CD4-positive, alpha-beta T cell (primary cell): Measurements from ENCODE around the gene AKAP17A. TPM values are rescaled to one million over a fixed set of nuclear protein-coding genes. Genes with fewer than 3 reads are reported as not detected.

Experiments
- ATAC-seq: fragments of 200-7000 bp; cut with Tn5 transposase; one replicate; pipeline ENCODE4 v1.10.0; 2022; ENCODE audit warnings: mild to moderate bottlenecking; ENCODE audit not compliant: poor library complexity
- CTCF ChIA-PET: fragments of 350-600 bp; sonication (Branson Sonifier 250); formaldehyde crosslinking; loops from one replicate; lab custom pipeline; 2021; ENCODE audit warnings: antibody characterized with exemption, inconsistent platforms; lab: Charles Lee
- POLR2A ChIA-PET: fragments of 350-600 bp; sonication (Branson Sonifier 250); formaldehyde crosslinking; loops from one replicate; lab custom pipeline; 2021; ENCODE audit warnings: antibody characterized with exemption, inconsistent platforms; lab: Charles Lee
- DNase-seq, 14 experiments: peaks; one replicate each; pipeline ENCODE4 v3.0.0-alpha.2; 2013 to 2020; ENCODE audit warnings: mixed read lengths in 2 of 14
- H3K27ac ChIP-seq, 2 donors: one replicate each; pipeline versions ENCODE4 v1.5.1 to v1.7.0; 2013; ENCODE audit warnings: low read length in 2 of 2, low read depth in 1 of 2, mild to moderate bottlenecking in 1 of 2
- H3K27me3 ChIP-seq, 2 experiments: 1 replicate in 1 of 2; 2 replicates in 1 of 2; pipeline versions ENCODE4 v1.6.1 to v1.7.0; 2013; ENCODE audit warnings: low read length in 2 of 2, control low read depth in 1 of 2, mild to moderate bottlenecking in 1 of 2, moderate library complexity in 1 of 2; ENCODE audit not compliant: insufficient read depth in 2 of 2, control insufficient read depth in 1 of 2
- H3K36me3 ChIP-seq: one replicate; pipeline ENCODE4 v1.6.1; 2013; ENCODE audit warnings: low read length, control low read depth; ENCODE audit not compliant: insufficient read depth
- H3K4me1 ChIP-seq: one replicate; pipeline ENCODE4 v1.6.1; 2013; ENCODE audit warnings: low read length, control low read depth; ENCODE audit not compliant: insufficient read depth
- H3K4me3 ChIP-seq: one replicate; pipeline ENCODE4 v1.5.1; 2013; ENCODE audit warnings: mild to moderate bottlenecking, low read length, moderate library complexity
- H3K9me3 ChIP-seq, 2 experiments: 1 replicate in 1 of 2; 2 replicates in 1 of 2; pipeline versions ENCODE4 v1.6.1 to v1.7.0; 2013; ENCODE audit warnings: low read length in 2 of 2, mild to moderate bottlenecking in 2 of 2, control low read depth in 1 of 2, moderate library complexity in 1 of 2; ENCODE audit not compliant: control insufficient read depth in 1 of 2, insufficient read depth in 1 of 2
- H3K27ac Mint-ChIP-seq: one replicate; pipeline ENCODE4 v1.8.0; 2020; ENCODE audit warnings: mixed read lengths
- H3K27me3 Mint-ChIP-seq: one replicate; pipeline ENCODE4 v1.8.0; 2021; ENCODE audit warnings: mixed read lengths
- H3K36me3 Mint-ChIP-seq: one replicate; pipeline ENCODE4 v1.8.0; 2021; ENCODE audit warnings: low read depth, mixed read lengths
- H3K4me1 Mint-ChIP-seq: one replicate; pipeline ENCODE4 v1.8.0; 2021; ENCODE audit warnings: low read depth, mixed read lengths
- H3K4me3 Mint-ChIP-seq: one replicate; pipeline ENCODE4 v1.8.0; 2020; ENCODE audit warnings: mild to moderate bottlenecking, mixed read lengths
- H3K9me3 Mint-ChIP-seq: one replicate; pipeline ENCODE4 v1.8.0; 2020; ENCODE audit warnings: mixed read lengths
- intact Hi-C, 2 experiments: fragments of 100-400 bp; cut with DNase I in 1 of 2; cut with micrococcal nuclease in 1 of 2; formaldehyde crosslinking; loops; one replicate each; pipeline versions ENCODE4 v1.15.1 to v1.9.0; 2023 to 2025; cut with DNase I, micrococcal nuclease
- total RNA-seq, 174 experiments: library from RNA in 2 of 174; stranded (reverse) in 2 of 174; gene quantifications; one replicate each; pipeline ENCODE4 v1.2.3 and lab custom pipeline; 2021 to 2026
- TF ChIP-seq, protein P1 (sequence below): fragments of 200-600 bp; IDR thresholded peaks from one replicate; pipeline ENCODE4 v1.8.0; 2022; ENCODE audit warnings: antibody characterized with exemption, mild to moderate bottlenecking

AKAP17A gene
- total RNA-seq, 2 experiments from 2014 or later = 143 to 149 TPM

DNA sequence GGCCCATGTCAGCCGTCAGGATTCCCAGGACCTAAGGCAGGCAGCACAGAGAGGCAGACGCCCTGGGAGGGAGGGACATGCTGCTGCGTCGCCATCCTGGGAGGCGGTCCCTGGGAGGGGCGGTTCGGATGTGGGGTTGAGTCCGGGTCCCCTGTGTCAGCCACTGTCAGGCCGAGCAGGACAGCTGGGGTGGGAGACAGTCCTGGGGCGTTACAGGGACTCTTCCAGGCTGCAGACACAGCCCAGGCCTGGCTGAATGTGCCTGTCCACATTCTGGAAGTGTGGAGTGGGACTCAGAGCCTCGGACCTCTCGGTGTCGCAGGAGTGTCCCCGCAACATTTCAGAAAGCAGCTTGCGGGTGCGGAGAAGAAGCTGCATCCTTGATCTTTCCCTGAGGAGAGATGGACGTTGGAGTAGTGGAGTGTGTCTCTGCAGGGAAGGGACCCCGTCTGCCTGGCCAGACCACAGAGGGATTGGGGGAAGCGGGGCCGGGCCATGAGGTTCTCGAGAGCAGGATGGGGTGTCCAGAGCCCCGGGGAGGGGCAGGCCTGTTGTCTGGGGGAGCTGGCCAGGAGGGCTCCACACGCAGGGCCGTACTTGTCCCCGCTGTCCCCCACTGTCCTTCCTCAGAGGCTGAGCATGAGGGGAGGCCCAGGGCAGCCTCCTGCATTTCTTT lies 6.1 kb downstream of the AKAP17A start:
- Mint-ChIP-seq H3K27me3 (no peaks in the 10 kb centered on the region), H3K4me3 (peak overlapping the region; percentile 76), H3K27ac (no peak overlapping the region), H3K36me3 (peaks cover 86% of the 10 kb centered on the region), H3K4me1 (peaks cover 22% of the 10 kb centered on the region), H3K9me3 (no peaks in the 10 kb centered on the region)
- TF ChIP-seq, protein P1, sequence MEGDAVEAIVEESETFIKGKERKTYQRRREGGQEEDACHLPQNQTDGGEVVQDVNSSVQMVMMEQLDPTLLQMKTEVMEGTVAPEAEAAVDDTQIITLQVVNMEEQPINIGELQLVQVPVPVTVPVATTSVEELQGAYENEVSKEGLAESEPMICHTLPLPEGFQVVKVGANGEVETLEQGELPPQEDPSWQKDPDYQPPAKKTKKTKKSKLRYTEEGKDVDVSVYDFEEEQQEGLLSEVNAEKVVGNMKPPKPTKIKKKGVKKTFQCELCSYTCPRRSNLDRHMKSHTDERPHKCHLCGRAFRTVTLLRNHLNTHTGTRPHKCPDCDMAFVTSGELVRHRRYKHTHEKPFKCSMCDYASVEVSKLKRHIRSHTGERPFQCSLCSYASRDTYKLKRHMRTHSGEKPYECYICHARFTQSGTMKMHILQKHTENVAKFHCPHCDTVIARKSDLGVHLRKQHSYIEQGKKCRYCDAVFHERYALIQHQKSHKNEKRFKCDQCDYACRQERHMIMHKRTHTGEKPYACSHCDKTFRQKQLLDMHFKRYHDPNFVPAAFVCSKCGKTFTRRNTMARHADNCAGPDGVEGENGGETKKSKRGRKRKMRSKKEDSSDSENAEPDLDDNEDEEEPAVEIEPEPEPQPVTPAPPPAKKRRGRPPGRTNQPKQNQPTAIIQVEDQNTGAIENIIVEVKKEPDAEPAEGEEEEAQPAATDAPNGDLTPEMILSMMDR = no peak
- Histone ChIP-seq H3K36me3 (peaks cover 92% of the 10 kb centered on the region), H3K4me1 (peaks cover 42% of the 10 kb centered on the region), H3K27ac (no peak overlapping the region), H3K27me3 (no peaks in the 10 kb centered on the region), H3K9me3 (peaks cover 0 to 14% of the 10 kb centered on the region in 2 experiments), H3K4me3 (no peak overlapping the region)
- POLR2A ChIA-PET = no interaction called here
- ATAC-seq (no peak), DNase-seq (peak in 1 of 14 experiments; percentile 31)
- intact Hi-C loops = loop anchor here in 1 of 2 experiments (10.0 kb wide), 1 partner anchor 353 kb away; no protein-coding TSS in a partner anchor
- CTCF ChIA-PET = no interaction called here

DNA sequence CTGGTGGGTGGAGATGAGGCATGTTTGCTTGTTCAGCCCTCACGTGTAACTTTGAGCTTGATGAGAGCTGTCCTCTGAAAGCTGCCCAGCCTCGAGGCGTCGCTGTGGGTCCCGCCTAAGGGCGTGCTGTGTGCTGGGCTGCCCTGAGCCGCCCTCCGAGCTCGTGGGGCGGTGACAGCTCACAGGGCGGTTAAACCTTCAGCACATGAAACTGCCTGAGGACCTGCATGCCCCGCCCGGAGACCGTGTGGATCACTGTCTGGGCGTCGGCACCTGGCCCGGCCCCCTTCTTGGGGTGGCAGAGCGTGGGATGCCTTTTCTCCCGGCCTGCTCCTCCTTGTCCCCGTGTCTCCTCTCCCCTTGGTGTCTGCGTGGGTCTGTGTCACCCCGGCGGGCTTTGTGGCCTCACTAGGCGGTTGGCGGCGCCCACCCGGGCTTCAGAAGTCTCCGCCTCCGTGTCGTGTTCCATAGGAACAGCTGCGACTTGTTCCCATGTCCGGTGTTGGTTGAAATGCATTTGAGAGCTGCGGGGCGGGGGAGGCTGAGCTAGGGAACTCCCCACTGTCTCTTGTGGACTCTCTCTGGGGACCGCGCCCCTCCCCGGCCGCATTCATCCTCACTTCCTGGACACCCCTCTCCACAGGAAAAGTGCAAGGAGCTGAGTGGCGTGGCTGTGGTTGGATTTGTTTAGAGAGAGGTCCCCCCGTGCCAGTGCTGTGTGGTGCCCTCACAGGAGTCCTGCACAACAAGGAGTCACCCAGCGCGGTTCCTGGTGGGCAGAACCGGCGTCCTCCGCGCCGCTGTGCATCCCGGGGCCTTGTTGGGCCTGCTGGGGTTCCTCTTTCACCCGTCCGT lies 6.8 kb downstream of the AKAP17A start:
- Histone ChIP-seq H3K4me3 (no peak overlapping the region), H3K27me3 (no peaks in the 10 kb centered on the region), H3K36me3 (peaks cover 97% of the 10 kb centered on the region), H3K27ac (no peak overlapping the region), H3K9me3 (peaks cover 0 to 14% of the 10 kb centered on the region in 2 experiments), H3K4me1 (peaks cover 35% of the 10 kb centered on the region)
- TF ChIP-seq, protein P1 = no peak
- intact Hi-C loops = loop anchor here in 1 of 2 experiments (10.0 kb wide), 1 partner anchor 353 kb away; no protein-coding TSS in a partner anchor
- Mint-ChIP-seq H3K27ac (no peak overlapping the region), H3K4me1 (peaks cover 15% of the 10 kb centered on the region), H3K36me3 (peaks cover 86% of the 10 kb centered on the region), H3K27me3 (no peaks in the 10 kb centered on the region), H3K4me3 (no peak overlapping the region), H3K9me3 (no peaks in the 10 kb centered on the region)
- ATAC-seq (peak; percentile 18), DNase-seq (peak in 1 of 14 experiments; percentile 30)
- POLR2A ChIA-PET = no interaction called here
- CTCF ChIA-PET = no interaction called here

DNA sequence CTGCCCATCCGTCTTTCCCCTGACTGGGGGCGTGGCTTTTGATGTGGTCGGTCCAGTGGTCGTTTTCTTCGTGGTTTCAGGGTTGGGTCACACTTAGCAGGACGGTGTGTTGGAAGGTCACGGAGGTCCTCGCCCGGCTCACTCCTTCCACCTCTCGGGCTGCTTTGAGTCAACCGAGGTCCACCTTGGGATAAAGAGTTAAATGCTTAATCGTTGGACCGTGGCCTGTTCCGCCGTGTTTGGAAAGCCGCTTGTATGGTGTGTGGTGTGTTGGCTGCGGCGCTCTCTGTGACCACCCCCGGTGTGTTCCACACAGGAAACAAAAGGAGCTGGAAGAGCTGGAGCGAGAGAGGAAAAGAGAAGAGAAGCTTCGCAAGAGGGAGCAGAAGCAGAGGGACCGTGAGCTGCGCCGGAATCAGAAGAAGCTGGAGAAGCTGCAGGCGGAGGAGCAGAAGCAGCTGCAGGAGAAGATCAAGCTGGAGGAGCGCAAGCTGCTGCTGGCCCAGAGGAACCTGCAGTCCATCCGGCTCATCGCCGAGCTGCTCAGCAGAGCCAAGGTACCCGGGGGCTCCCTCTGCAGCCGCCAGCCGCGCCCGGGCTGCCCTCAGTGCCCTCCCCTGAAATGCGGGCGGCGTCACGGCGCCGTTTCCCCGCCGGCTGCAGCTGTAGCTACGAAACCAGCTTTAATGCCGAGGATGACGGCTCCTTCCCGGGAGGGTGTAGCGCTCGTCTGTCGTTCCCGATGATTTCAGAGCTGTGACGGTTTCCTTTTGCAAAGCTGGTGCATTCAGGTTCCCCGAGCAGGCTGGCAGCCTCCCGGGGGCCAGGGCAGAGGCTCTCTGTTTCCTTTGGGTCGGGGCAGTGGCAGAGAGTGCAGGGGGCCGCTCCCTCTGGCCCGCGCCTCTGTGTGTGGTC lies 7.7 kb downstream of the AKAP17A start:
- POLR2A ChIA-PET = no interaction called here
- intact Hi-C loops = loop anchor here in 1 of 2 experiments (10.0 kb wide), 1 partner anchor 354 kb away; no protein-coding TSS in a partner anchor

More for the DNA sequence above, 7.7 kb downstream of the AKAP17A start:
- TF ChIP-seq, protein P1 = no peak
- H3K4me1 Mint-ChIP-seq = peaks cover 12% of the 10 kb centered on the region
- Histone ChIP-seq H3K9me3 (peaks cover 0 to 14% of the 10 kb centered on the region in 2 experiments), H3K36me3 (peaks cover 89% of the 10 kb centered on the region), H3K4me1 (peaks cover 26% of the 10 kb centered on the region), H3K27ac (no peak overlapping the region), H3K27me3 (no peaks in the 10 kb centered on the region), H3K4me3 (no peak overlapping the region)
- no peaks in the 10 kb centered on the region for H3K27me3 Mint-ChIP-seq
- H3K36me3 Mint-ChIP-seq = peaks cover 86% of the 10 kb centered on the region
- ATAC-seq = no peak
- peak overlapping the region; percentile 33 for H3K27ac Mint-ChIP-seq
- DNase-seq = peak in 1 of 14 experiments; percentile 25
- no peaks in the 10 kb centered on the region for H3K9me3 Mint-ChIP-seq
- CTCF ChIA-PET = no interaction called here
- no peak overlapping the region for H3K4me3 Mint-ChIP-seq
